HPDE6-E6E7 (cell line): ENCODE data around the gene RYK.

Experiments
- DNase-seq: peaks from one replicate; pipeline ENCODE4 v3.0.0; 2011; ENCODE audit warnings: missing footprints; ENCODE audit errors: extremely low spot score

The RYK gene

DNA sequence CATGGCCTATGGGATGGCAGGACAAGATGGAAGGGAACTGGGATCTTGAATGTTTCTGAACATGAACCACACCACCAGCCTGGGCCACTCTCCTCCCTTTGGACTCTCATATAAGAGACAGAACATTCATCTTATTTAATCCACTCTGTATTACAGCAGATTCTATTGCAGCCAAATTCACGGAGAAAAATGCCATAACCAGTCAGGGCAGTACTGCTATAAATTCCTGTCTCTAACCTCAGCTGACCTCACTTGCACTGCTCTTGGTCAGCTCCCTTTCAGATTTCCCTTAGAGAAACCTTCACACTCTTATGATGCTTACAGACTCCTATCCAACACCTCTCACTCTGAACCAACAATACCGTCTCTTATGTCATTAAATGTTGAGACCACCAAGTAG is 101.4 kb downstream of the RYK start:
- no peak for DNase-seq

DNA sequence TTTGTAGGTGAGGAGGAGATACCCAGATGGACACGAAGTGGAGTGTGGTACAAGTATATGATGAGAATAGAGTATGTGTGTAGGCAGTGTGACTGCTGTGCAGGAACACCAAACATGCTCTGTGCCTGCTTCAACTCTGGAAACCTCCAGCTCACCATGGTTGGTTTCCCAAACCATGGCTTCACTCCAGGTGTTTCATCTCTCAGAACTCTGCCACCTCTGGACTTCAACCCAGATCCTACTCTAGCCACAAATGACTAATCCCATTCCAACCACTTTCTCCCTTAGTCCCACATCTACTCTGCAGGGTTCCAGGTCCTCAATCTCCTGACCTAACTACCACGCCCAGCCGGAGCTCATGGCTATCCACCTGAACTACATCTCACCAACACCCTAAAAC is 102.1 kb downstream of the RYK start:
- DNase-seq, result no peak

DNA sequence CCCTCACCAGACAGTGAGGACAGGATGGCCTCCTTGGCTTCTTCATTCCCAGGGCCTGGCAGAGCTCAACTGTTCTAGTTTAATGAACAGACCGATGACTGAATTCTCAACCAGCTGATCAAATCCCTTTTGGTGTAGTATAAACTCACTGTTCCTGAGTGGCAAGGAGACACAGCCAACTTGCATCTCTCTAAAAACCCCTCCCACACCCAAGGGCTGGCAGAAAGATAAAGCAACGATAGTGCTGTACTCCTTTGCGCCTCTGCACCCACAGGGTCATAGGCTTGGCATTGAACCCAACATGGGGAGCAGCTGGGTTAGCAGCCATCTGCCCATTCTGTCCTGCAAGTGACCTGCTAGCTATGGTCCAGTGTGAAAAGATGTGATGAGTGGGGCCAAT is 103.2 kb downstream of the RYK start:
- DNase-seq, result no peak

DNA sequence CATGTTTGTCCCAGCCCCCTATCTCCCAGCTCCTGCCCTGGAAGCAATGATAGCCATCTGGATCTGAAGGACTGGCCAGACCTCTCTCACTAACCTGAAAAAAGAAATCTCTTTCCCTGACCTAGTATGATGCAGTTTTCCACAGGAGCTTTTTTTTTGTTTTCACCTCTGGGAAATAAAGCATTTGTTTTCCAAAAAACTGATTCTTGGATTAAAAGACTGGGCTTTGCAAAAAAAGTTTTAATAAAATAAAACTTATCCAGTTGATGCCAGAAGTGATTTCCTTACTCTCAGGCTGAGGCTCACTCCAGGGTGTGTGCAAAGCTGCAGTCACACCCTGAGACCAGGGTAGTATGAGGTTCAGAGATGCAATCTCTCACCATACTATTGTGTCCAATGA is 104.0 kb downstream of the RYK start:
- DNase-seq, result no peak

DNA sequence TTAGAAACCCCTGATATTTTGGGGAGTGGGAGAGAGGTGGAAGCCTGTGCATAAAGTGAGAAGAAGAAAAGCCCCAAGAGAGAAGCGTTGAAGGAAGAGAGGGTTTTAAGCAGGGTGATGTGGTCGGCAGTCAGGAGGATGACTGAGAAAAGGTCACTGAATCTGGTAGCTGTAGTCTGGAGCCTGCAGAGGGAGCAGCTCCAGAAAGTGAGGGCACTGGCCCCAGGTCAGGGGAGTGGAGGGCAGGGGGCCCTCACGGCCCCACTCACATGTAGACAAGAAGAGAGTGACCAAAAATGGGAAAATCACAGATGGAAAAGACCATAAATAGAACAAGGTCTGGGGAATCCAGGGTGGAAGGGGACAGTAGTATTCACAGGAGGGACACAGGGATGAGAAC is 105.5 kb downstream of the RYK start:
- no peak for DNase-seq

GRCh38 chr3:134144694-134145093 is 106.0 kb downstream of the RYK start:
- no peak for DNase-seq

- no peak for DNase-seq
Measured at GRCh38 chr3:134143828-134144401, 106.7 kb downstream of the RYK start.

DNA sequence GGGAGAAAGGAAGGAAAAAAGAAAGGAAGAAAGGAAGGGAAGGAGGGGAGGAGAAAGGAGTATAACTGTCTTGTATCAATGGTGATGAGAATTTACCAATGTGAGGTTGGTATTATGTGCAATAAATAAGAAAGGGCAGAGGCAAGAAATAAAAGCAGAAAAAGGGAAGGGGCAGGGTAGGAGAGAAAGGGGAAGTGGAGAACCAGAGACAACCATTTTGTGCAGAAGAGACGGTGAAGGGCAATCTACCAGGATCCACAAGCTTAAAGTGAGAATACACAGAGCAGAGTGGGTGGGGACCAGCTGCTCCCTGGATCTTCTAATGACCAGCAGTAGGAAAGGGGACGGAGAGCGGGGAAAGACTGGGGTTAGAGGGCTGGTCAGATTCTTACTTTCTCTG is 114.1 kb downstream of the RYK start:
- no peak for DNase-seq

DNA sequence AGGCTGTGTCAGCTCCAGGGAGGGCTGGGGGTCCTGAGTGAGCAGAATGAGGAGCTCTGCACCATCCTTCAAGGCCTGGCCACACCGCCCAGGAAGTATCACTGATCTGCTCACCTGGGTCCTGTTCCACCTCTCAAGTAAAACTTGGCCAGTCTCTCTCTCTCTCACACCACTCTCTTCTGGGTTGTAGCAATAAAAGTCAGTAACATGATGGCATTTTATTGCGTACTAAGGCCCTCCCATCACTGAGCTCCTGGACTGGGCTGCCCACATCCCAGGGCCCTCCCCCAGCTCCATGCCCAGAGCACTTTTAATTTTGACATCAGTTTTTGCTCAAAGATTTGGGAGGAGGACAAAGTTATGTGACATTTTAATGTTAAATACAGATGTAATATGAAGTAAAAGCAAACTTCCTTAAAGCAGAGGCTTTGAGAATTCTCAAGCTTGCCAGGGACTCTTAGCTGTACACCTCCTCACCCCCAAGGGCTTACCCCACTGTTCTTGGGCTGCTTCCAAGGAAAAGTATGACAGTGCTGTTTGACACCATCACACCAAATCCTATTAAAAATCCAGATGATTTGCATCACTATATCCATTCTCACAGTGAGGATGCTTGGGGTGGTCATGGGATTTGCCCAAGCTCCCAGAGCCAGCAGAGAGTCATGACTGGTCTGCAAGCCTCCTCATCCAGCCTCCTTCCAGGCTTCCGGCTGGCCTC is 115.8 kb downstream of the RYK start:
- no peak for DNase-seq

DNA sequence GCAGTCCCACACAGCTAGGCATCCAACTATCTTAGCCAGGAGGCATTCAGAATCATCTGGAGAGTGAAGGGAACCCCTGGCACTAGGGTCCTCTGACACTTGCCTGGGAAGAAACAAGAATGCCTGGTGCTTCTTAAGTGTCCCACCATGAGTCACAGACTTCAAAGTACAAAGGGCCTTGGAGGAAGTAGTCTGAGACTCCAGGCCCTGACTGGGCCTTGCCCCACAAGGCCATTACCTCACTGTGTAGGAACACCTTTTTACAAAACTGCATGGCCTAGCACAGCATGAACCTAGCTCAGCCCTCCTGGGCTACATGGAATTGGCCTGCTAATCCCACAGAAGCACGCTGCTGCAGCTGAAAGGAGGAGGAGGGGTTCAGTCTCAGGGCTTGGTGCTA is 116.4 kb downstream of the RYK start:
- DNase-seq, result no peak

GRCh38 chr3:134132961-134133360 is 117.7 kb downstream of the RYK start:
- DNase-seq, result no peak

DNA sequence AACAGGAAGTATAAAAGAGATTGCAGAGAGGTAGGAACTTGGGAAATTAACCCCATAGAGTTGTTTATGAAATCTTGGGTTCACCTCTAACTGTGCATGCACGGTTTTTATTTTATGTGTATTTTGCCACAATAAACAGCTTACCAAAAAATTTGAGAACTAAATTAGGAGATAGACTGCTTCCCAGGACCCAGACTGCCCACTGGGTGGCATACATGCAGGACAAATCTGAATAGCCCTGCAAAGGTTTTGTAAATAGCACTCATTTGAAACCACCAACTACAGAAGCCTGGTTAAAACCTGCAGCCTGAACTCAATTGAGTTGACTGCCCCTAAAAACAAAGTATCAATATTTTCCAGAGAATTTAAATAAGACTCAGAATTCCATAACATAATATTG is 124.5 kb downstream of the RYK start:
- DNase-seq, result no peak

GRCh38 chr3:134114726-134115125 is 135.9 kb downstream of the RYK start:
- DNase-seq, result no peak

DNA sequence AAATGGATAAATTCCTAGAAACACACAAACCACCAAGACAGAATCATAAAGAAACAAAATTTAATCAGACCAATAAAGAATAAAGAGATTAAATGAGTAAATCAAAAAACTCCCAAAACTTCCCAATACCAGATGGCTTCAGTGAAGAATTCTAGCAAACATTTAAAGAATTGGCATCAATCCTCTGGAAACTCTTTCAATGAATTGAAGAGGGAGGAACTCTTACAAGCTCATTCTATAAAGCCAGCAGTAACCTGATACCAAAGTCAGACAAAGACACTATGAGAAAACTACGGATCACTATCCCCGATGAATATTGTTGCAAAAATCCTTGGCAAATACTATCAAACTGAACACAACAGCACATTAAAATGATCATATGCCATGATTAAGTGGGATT is 139.0 kb downstream of the RYK start:
- DNase-seq, result no peak

GRCh38 chr3:134110963-134111362 is 139.7 kb downstream of the RYK start:
- no peak for DNase-seq
